Measurements from ENCODE around the gene FXN.
"Not testable (repeated sequence)": the region's sequence is repeated elsewhere in the genome, so short reads cannot be mapped to it uniquely, and the experiment has no call there.

The FXN gene

DNA sequence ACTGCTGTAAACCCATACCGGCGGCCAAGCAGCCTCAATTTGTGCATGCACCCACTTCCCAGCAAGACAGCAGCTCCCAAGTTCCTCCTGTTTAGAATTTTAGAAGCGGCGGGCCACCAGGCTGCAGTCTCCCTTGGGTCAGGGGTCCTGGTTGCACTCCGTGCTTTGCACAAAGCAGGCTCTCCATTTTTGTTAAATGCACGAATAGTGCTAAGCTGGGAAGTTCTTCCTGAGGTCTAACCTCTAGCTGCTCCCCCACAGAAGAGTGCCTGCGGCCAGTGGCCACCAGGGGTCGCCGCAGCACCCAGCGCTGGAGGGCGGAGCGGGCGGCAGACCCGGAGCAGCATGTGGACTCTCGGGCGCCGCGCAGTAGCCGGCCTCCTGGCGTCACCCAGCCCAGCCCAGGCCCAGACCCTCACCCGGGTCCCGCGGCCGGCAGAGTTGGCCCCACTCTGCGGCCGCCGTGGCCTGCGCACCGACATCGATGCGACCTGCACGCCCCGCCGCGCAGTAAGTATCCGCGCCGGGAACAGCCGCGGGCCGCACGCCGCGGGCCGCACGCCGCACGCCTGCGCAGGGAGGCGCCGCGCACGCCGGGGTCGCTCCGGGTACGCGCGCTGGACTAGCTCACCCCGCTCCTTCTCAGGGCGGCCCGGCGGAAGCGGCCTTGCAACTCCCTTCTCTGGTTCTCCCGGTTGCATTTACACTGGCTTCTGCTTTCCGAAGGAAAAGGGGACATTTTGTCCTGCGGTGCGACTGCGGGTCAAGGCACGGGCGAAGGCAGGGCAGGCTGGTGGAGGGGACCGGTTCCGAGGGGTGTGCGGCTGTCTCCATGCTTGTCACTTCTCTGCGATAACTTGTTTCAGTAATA lies at the start of gene FXN:
Gene FXN, plus strand, starts transcription at position 315 of the 871 bp plus-strand sequence. Its CDS starts 31 bp downstream, at position 346.
- no peaks in the 10 kb centered on the region for H3K27me3 ChIP-seq (ENCODE audit: control insufficient read depth in 1 of 2, insufficient read depth in 2 of 2, low read length in 2 of 2)
- peak within 1 kb of the TSS; percentile 71 for H3K27ac ChIP-seq (ENCODE audit: low read length)
- H3K9ac ChIP-seq (ENCODE audit: low read length in 2 of 2) = peak within 1 kb of the TSS; percentile 80 to 89
- peaks cover 11% of the 10 kb centered on the region for H3K4me1 ChIP-seq (ENCODE audit: control insufficient read depth, insufficient read depth, low read length)
- no peaks in the 10 kb centered on the region for H3K9me3 ChIP-seq (ENCODE audit: control insufficient read depth in 2 of 2, low read length in 2 of 2)
- H3K4me3 ChIP-seq (ENCODE audit: low read length in 2 of 2) = peak within 1 kb of the TSS; percentile 91 to 92
- H3K36me3 ChIP-seq (ENCODE audit: control insufficient read depth in 2 of 2, insufficient read depth in 2 of 2, low read length in 2 of 2) = no peaks in the 10 kb centered on the region

DNA sequence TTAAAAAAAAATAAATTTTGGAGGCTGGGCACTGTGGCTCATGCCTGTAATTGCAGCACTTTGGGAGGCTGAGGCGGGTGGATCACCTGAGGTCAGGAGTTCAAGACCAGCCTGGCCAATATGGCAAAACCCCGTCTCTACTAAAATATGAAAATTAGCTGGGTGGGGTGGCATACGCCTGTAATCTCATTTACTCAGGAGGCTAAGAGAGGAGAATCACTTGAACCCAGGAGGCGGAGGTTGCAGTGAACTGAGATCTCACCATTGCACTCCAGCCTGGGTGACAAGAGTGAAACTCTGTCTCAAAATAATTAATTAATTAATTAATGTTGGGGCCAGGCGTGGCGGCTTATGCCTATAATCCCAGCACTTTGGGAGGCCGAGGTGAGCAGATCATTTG lies 48.6 kb upstream of the FXN start:
- not testable (repeated sequence) for H3K4me1 ChIP-seq (ENCODE audit: control insufficient read depth, insufficient read depth, low read length); H3K36me3 ChIP-seq (ENCODE audit: control insufficient read depth in 2 of 2, insufficient read depth in 2 of 2, low read length in 2 of 2); H3K27me3 ChIP-seq (ENCODE audit: control insufficient read depth in 1 of 2, insufficient read depth in 2 of 2, low read length in 2 of 2); H3K27ac ChIP-seq (ENCODE audit: low read length); H3K4me3 ChIP-seq (ENCODE audit: low read length in 2 of 2); H3K9me3 ChIP-seq (ENCODE audit: control insufficient read depth in 2 of 2, low read length in 2 of 2); H3K9ac ChIP-seq (ENCODE audit: low read length in 2 of 2)

DNA sequence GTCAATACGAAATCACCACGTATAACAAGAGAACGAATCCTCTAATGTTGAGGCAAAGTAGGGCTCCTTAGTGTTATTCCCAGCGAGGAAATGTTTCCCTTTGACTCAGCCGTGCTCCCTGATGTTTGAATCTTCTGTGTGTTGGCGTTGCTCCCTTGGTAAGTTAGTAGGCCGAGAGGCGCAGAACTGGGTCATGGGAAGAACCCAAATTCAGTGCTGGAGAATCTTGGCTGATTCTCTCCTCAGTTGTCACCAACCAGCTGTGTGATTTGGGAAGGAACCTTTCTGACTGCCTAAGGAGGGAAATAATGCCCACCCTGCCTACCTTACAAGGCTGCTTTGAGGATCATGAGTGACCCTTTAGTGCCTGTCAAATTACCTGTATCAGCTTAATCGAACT lies 44.1 kb upstream of the FXN start:
- H3K4me1 ChIP-seq (ENCODE audit: control insufficient read depth, insufficient read depth, low read length) = no peaks in the 10 kb centered on the region
- H3K27me3 ChIP-seq (ENCODE audit: control insufficient read depth in 1 of 2, insufficient read depth in 2 of 2, low read length in 2 of 2) = no peaks in the 10 kb centered on the region
- no peaks in the 10 kb centered on the region for H3K36me3 ChIP-seq (ENCODE audit: control insufficient read depth in 2 of 2, insufficient read depth in 2 of 2, low read length in 2 of 2)
- H3K27ac ChIP-seq (ENCODE audit: low read length) = no peak overlapping the region
- H3K9ac ChIP-seq (ENCODE audit: low read length in 2 of 2) = no peak overlapping the region
- no peaks in the 10 kb centered on the region for H3K9me3 ChIP-seq (ENCODE audit: control insufficient read depth in 2 of 2, low read length in 2 of 2)
- no peak overlapping the region for H3K4me3 ChIP-seq (ENCODE audit: low read length in 2 of 2)

DNA sequence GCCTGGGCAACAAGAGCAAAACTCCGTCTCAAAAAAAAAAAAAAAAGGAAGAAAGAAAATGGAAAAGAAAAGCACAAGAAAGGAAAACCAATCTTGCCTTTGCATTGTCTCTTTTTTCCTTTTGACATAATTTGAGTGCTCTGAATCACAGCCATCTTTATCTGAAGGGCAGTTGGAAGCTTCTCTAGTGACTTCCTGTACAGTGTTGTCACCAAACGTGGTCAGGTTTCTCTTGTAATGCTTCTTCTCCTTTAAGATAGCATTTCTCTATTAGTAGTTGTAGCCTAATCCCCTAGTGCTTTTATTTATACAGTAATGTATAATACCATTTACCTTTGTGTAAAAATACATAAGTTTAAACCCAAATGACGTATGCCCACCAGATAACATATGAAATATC lies 39.8 kb upstream of the FXN start:
- peaks cover 5% of the 10 kb centered on the region for H3K4me1 ChIP-seq (ENCODE audit: control insufficient read depth, insufficient read depth, low read length)
- no peaks in the 10 kb centered on the region for H3K27me3 ChIP-seq (ENCODE audit: control insufficient read depth in 1 of 2, insufficient read depth in 2 of 2, low read length in 2 of 2)
- H3K4me3 ChIP-seq (ENCODE audit: low read length in 2 of 2) = no peak overlapping the region
- no peak overlapping the region for H3K27ac ChIP-seq (ENCODE audit: low read length)
- H3K36me3 ChIP-seq (ENCODE audit: control insufficient read depth in 2 of 2, insufficient read depth in 2 of 2, low read length in 2 of 2) = no peaks in the 10 kb centered on the region
- no peak overlapping the region for H3K9ac ChIP-seq (ENCODE audit: low read length in 2 of 2)
- H3K9me3 ChIP-seq (ENCODE audit: control insufficient read depth in 2 of 2, low read length in 2 of 2) = no peaks in the 10 kb centered on the region

DNA sequence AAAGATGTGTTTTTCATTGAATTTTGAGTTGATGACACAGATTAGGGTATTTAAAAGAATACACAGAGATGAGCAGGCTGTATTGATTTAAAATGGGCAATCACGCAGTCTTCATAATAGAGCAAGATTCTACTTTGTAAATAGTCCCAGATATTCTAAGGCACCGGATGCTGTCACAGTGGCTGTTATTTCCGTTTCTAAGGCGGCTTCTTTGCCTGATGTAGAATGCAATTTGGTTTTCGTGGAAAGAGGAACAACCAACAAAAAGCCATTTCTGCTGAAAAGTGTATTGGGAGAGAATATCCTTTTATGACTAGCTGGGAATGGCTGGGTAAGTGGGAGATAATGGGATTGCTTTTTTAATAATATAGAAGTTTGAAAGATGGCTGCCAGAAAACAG lies 39.1 kb upstream of the FXN start:
- H3K4me1 ChIP-seq (ENCODE audit: control insufficient read depth, insufficient read depth, low read length) = peaks cover 5% of the 10 kb centered on the region
- H3K9me3 ChIP-seq (ENCODE audit: control insufficient read depth in 2 of 2, low read length in 2 of 2) = no peaks in the 10 kb centered on the region
- H3K27ac ChIP-seq (ENCODE audit: low read length) = no peak overlapping the region
- no peak overlapping the region for H3K9ac ChIP-seq (ENCODE audit: low read length in 2 of 2)
- H3K27me3 ChIP-seq (ENCODE audit: control insufficient read depth in 1 of 2, insufficient read depth in 2 of 2, low read length in 2 of 2) = no peaks in the 10 kb centered on the region
- H3K36me3 ChIP-seq (ENCODE audit: control insufficient read depth in 2 of 2, insufficient read depth in 2 of 2, low read length in 2 of 2) = no peaks in the 10 kb centered on the region
- no peak overlapping the region for H3K4me3 ChIP-seq (ENCODE audit: low read length in 2 of 2)

GRCh38 chr9:68997666-68998065 lies 37.9 kb upstream of the FXN start:
- H3K4me3 ChIP-seq (ENCODE audit: low read length in 2 of 2) = no peak overlapping the region
- H3K27me3 ChIP-seq (ENCODE audit: control insufficient read depth in 1 of 2, insufficient read depth in 2 of 2, low read length in 2 of 2) = no peaks in the 10 kb centered on the region
- no peaks in the 10 kb centered on the region for H3K9me3 ChIP-seq (ENCODE audit: control insufficient read depth in 2 of 2, low read length in 2 of 2)
- peaks cover 5% of the 10 kb centered on the region for H3K4me1 ChIP-seq (ENCODE audit: control insufficient read depth, insufficient read depth, low read length)
- H3K27ac ChIP-seq (ENCODE audit: low read length) = no peak overlapping the region
- no peak overlapping the region for H3K9ac ChIP-seq (ENCODE audit: low read length in 2 of 2)
- H3K36me3 ChIP-seq (ENCODE audit: control insufficient read depth in 2 of 2, insufficient read depth in 2 of 2, low read length in 2 of 2) = no peaks in the 10 kb centered on the region

GRCh38 chr9:68998385-68998784 lies 37.2 kb upstream of the FXN start:
- Histone ChIP-seq H3K4me3 (ENCODE audit: low read length in 2 of 2) (no peak overlapping the region), H3K27ac (ENCODE audit: low read length) (no peak overlapping the region), H3K9ac (ENCODE audit: low read length in 2 of 2) (no peak overlapping the region), H3K4me1 (ENCODE audit: control insufficient read depth, insufficient read depth, low read length) (peaks cover 5% of the 10 kb centered on the region), H3K36me3 (ENCODE audit: control insufficient read depth in 2 of 2, insufficient read depth in 2 of 2, low read length in 2 of 2) (no peaks in the 10 kb centered on the region), H3K9me3 (ENCODE audit: control insufficient read depth in 2 of 2, low read length in 2 of 2) (no peaks in the 10 kb centered on the region), H3K27me3 (ENCODE audit: control insufficient read depth in 1 of 2, insufficient read depth in 2 of 2, low read length in 2 of 2) (no peaks in the 10 kb centered on the region)

DNA sequence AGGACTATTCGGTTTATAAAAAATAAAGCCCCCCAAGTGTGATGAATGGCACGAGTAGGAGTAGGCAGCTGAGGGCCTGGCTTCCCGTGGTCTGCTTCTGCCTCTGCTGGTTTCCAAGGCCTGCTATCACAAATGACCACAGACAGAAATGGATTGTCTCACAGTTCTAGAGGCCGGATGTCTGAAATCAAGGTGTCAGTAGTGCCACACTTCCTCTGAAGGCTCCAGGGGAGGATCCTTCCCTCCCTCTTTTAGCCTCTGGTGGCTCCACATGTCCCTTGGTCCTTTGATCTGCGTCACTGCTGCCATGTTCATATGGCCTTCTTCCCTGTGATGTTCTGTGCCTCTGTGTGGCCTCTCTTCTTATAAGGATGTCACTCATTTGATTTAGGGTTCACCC lies 36.7 kb upstream of the FXN start:
- no peaks in the 10 kb centered on the region for H3K9me3 ChIP-seq (ENCODE audit: control insufficient read depth in 2 of 2, low read length in 2 of 2)
- H3K4me1 ChIP-seq (ENCODE audit: control insufficient read depth, insufficient read depth, low read length) = peaks cover 5% of the 10 kb centered on the region
- no peak overlapping the region for H3K9ac ChIP-seq (ENCODE audit: low read length in 2 of 2)
- H3K27me3 ChIP-seq (ENCODE audit: control insufficient read depth in 1 of 2, insufficient read depth in 2 of 2, low read length in 2 of 2) = no peaks in the 10 kb centered on the region
- no peak overlapping the region for H3K27ac ChIP-seq (ENCODE audit: low read length)
- no peak overlapping the region for H3K4me3 ChIP-seq (ENCODE audit: low read length in 2 of 2)
- H3K36me3 ChIP-seq (ENCODE audit: control insufficient read depth in 2 of 2, insufficient read depth in 2 of 2, low read length in 2 of 2) = no peaks in the 10 kb centered on the region

DNA sequence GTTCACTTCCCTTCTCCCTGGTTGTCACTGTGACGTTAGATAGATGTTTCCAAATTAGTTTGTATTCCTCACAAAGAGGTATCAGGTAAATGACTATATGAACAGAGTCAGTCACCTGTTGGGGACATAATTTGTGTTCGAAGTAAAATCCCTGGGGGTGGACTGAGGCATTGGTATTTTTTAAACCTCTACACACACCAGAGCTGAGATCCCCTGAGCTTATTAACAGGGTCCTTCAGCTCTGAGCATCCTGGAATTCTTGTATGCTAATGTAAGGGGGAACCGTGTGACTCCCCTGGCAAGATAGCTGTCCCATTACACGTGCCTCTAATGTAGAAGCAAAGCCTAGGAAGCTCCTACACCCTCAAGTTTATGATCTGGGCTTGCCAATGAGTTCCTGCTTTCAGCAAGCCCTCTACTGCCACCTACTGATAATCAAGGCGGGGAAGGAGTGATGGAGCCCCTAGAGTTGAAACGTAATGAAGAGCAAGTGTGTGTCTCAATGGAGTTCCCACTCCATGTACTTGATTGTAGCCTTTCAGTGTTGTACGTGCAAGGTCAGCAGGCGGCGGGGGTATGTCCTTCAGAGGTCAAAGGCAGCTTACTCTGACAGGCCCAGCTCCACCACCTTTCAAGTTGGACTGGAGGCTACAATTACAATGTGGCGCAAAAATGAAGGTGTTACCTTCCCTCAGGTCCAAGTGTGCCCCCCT lies 36.0 kb upstream of the FXN start:
- Histone ChIP-seq H3K9me3 (ENCODE audit: control insufficient read depth in 2 of 2, low read length in 2 of 2) (no peaks in the 10 kb centered on the region), H3K9ac (ENCODE audit: low read length in 2 of 2) (no peak overlapping the region), H3K27ac (ENCODE audit: low read length) (no peak overlapping the region), H3K4me1 (ENCODE audit: control insufficient read depth, insufficient read depth, low read length) (peaks cover 5% of the 10 kb centered on the region), H3K36me3 (ENCODE audit: control insufficient read depth in 2 of 2, insufficient read depth in 2 of 2, low read length in 2 of 2) (no peaks in the 10 kb centered on the region), H3K4me3 (ENCODE audit: low read length in 2 of 2) (no peak overlapping the region), H3K27me3 (ENCODE audit: control insufficient read depth in 1 of 2, insufficient read depth in 2 of 2, low read length in 2 of 2) (no peaks in the 10 kb centered on the region)

DNA sequence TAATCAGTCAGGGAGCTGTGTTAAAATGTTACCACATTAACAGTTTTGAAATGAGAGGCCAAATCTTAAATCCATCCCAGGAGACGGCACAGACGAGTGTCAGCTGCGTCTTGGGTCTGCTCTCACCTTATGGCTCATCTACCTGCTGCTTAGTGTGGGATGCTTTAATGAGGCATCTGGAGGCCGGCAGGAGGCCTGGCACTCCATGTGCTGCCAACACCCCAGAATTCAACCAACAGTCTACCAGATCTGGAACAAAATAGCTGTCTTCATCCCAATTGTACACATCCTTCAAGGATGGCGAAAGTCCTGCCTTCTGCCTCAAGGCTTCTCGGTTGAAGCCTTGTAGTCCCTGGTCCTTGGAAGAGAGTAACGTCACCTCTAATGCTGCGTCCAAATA lies 33.6 kb upstream of the FXN start:
- Histone ChIP-seq H3K9ac (ENCODE audit: low read length in 2 of 2) (no peak overlapping the region), H3K4me1 (ENCODE audit: control insufficient read depth, insufficient read depth, low read length) (peaks cover 5% of the 10 kb centered on the region), H3K27me3 (ENCODE audit: control insufficient read depth in 1 of 2, insufficient read depth in 2 of 2, low read length in 2 of 2) (no peaks in the 10 kb centered on the region), H3K36me3 (ENCODE audit: control insufficient read depth in 2 of 2, insufficient read depth in 2 of 2, low read length in 2 of 2) (no peaks in the 10 kb centered on the region), H3K4me3 (ENCODE audit: low read length in 2 of 2) (no peak overlapping the region), H3K27ac (ENCODE audit: low read length) (no peak overlapping the region), H3K9me3 (ENCODE audit: control insufficient read depth in 2 of 2, low read length in 2 of 2) (no peaks in the 10 kb centered on the region)

- Histone ChIP-seq H3K9me3 (ENCODE audit: control insufficient read depth in 2 of 2, low read length in 2 of 2) (no peaks in the 10 kb centered on the region), H3K4me1 (ENCODE audit: control insufficient read depth, insufficient read depth, low read length) (peaks cover 5% of the 10 kb centered on the region), H3K9ac (ENCODE audit: low read length in 2 of 2) (no peak overlapping the region), H3K36me3 (ENCODE audit: control insufficient read depth in 2 of 2, insufficient read depth in 2 of 2, low read length in 2 of 2) (no peaks in the 10 kb centered on the region), H3K4me3 (ENCODE audit: low read length in 2 of 2) (no peak overlapping the region), H3K27ac (ENCODE audit: low read length) (no peak overlapping the region), H3K27me3 (ENCODE audit: control insufficient read depth in 1 of 2, insufficient read depth in 2 of 2, low read length in 2 of 2) (no peaks in the 10 kb centered on the region)
Observed at GRCh38 chr9:69003051-69003450, 32.5 kb upstream of the FXN start.

All from stomach smooth muscle (tissue), 2 donors.